HG03442 (cell line): ENCODE measurements around the gene SLAMF1.
A peak's percentile ranks its signal among the peaks of the same experiment; 100 is the strongest.

Experiments
- ATAC-seq: cut with Tn5 transposase; IDR thresholded peaks from one replicate; pipeline ENCODE4 v1.9.1; 2021; ENCODE audit warnings: mild to moderate bottlenecking, moderate library complexity; ENCODE audit not compliant: unreplicated experiment

SLAMF1 gene

GRCh38 chr1:160625725-160626498, 20.9 kb downstream of the SLAMF1 start:
- ATAC-seq, result no peak

GRCh38 chr1:160625321-160625720, 21.5 kb downstream of the SLAMF1 start:
- no peak for ATAC-seq

- ATAC-seq, result peak; percentile 22
Measured at GRCh38 chr1:160624464-160624863, 22.4 kb downstream of the SLAMF1 start.

GRCh38 chr1:160623862-160624261, 23.0 kb downstream of the SLAMF1 start:
- peak; percentile 23 for ATAC-seq

- ATAC-seq, result no peak
Measured at GRCh38 chr1:160623227-160623633, 23.6 kb downstream of the SLAMF1 start.

- ATAC-seq, result no peak
Measured at GRCh38 chr1:160622501-160623226, 24.2 kb downstream of the SLAMF1 start.

GRCh38 chr1:160621633-160622413, 25.0 kb downstream of the SLAMF1 start:
- ATAC-seq, result no peak

- no peak for ATAC-seq
Measured at GRCh38 chr1:160620942-160621632, 25.8 kb downstream of the SLAMF1 start.

GRCh38 chr1:160619742-160620277, 27.0 kb downstream of the SLAMF1 start:
- ATAC-seq, result no peak

GRCh38 chr1:160618763-160619274, 28.0 kb downstream of the SLAMF1 start:
- ATAC-seq, result no peak

GRCh38 chr1:160618327-160618726, 28.5 kb downstream of the SLAMF1 start:
- no peak for ATAC-seq

GRCh38 chr1:160615660-160616059, 31.2 kb downstream of the SLAMF1 start:
- no peak for ATAC-seq

GRCh38 chr1:160614410-160614809, 32.4 kb downstream of the SLAMF1 start:
- ATAC-seq, result no peak

GRCh38 chr1:160612613-160613218, 34.1 kb downstream of the SLAMF1 start:
- ATAC-seq, result no peak

- ATAC-seq, result no peak
Measured at GRCh38 chr1:160610569-160611242, 36.1 kb downstream of the SLAMF1 start.

GRCh38 chr1:160608941-160609340, 37.9 kb downstream of the SLAMF1 start:
- ATAC-seq, result no peak

GRCh38 chr1:160608514-160608913, 38.3 kb downstream of the SLAMF1 start:
- no peak for ATAC-seq

- no peak for ATAC-seq
Measured at GRCh38 chr1:160608057-160608456, 38.8 kb downstream of the SLAMF1 start.

- ATAC-seq, result no peak
Measured at GRCh38 chr1:160607672-160608032, 39.2 kb downstream of the SLAMF1 start.
